NCI-H2196 (cell line): ENCODE results near the gene OAS1.

ENCODE experiments used
- DNase-seq: peaks from one replicate; lab custom pipeline; 2025; ENCODE audit not compliant: unreplicated experiment; lab: John Stamatoyannopoulos, UW

The OAS1 gene

GRCh38 chr12:112906712-112907414 lies at the start of gene OAS1:
OAS1 (plus strand) TSS chr12:112906962; CDS start chr12:112907040, 78 bp downstream.
- peak; percentile 56 for DNase-seq

- DNase-seq = no peak
These were observed 47.5 kb upstream of the OAS1 start for GRCh38 chr12:112859291-112859690.

GRCh38 chr12:112860181-112860580 lies 46.6 kb upstream of the OAS1 start:
- DNase-seq = no peak

- no peak for DNase-seq
These were observed 45.5 kb upstream of the OAS1 start for GRCh38 chr12:112861284-112861683.

GRCh38 chr12:112862636-112863290 lies 44.0 kb upstream of the OAS1 start:
- no peak for DNase-seq

- DNase-seq = no peak
These were observed 38.2 kb upstream of the OAS1 start for GRCh38 chr12:112868459-112869041.

GRCh38 chr12:112869091-112869490 lies 37.7 kb upstream of the OAS1 start:
- no peak for DNase-seq

- no peak for DNase-seq
These were observed 37.0 kb upstream of the OAS1 start for GRCh38 chr12:112869778-112870177.

GRCh38 chr12:112870267-112870980 lies 36.3 kb upstream of the OAS1 start:
- no peak for DNase-seq

- no peak for DNase-seq
These were observed 31.2 kb upstream of the OAS1 start for GRCh38 chr12:112875608-112876007.

- DNase-seq = no peak
These were observed 30.3 kb upstream of the OAS1 start for GRCh38 chr12:112876506-112876905.

- DNase-seq = no peak
These were observed 29.8 kb upstream of the OAS1 start for GRCh38 chr12:112877006-112877405.

GRCh38 chr12:112878488-112878887 lies 28.3 kb upstream of the OAS1 start:
- no peak for DNase-seq

GRCh38 chr12:112879191-112879705 lies 27.5 kb upstream of the OAS1 start:
- no peak for DNase-seq

GRCh38 chr12:112881602-112882001 lies 25.2 kb upstream of the OAS1 start:
- no peak for DNase-seq

GRCh38 chr12:112885236-112885635 lies 21.5 kb upstream of the OAS1 start:
- no peak for DNase-seq

GRCh38 chr12:112887550-112887949 lies 19.2 kb upstream of the OAS1 start:
- no peak for DNase-seq

- DNase-seq = peak; percentile 74
These were observed 15.4 kb upstream of the OAS1 start for GRCh38 chr12:112891093-112892024.

- no peak for DNase-seq
These were observed 13.9 kb upstream of the OAS1 start for GRCh38 chr12:112892856-112893255.

GRCh38 chr12:112894128-112894527 lies 12.6 kb upstream of the OAS1 start:
- DNase-seq = no peak
